ENCODE results near the gene MYBPH. TPM values are rescaled to one million over a fixed set of nuclear protein-coding genes. Genes with fewer than 3 reads are reported as not detected.

MYBPH gene
- total and polyA plus RNA-seq, 2 donors (not counting 3 experiments of a cell fraction or from before 2014, with no cell fraction given) = not detected

- BruUV-seq (replicated peaks) = no TSS peak
Measured at GRCh38 chr1:203211812-203212211, 36.2 kb upstream of the MYBPH start.

More at GRCh38 chr1:203211812-203212211, 36.2 kb upstream of the MYBPH start:
- H3K9me3 ChIP-seq (replicated peaks; ENCODE audit: control insufficient read depth, insufficient read depth, low read length) = no peaks in the 10 kb centered on the region
- H2AFZ ChIP-seq (ENCODE audit: low read depth, low read length) = no peak overlapping the region
- no peaks in the 10 kb centered on the region for H3K79me2 ChIP-seq (ENCODE audit: control insufficient read depth, insufficient read depth, low read length)
- TF ChIP-seq EZH2 (IDR thresholded peaks at IDR 0.05; ENCODE audit: borderline replicate concordance, low read depth, low read length, severe bottlenecking) (no peak), POLR2AphosphoS5 (IDR thresholded peaks at IDR 0.05; ENCODE audit: insufficient read depth, low read depth, low read length) (no peak), FOS (IDR thresholded peaks at IDR 0.05; ENCODE audit: borderline replicate concordance, insufficient read depth, low read length) (no peak), POLR2A (IDR thresholded peaks at IDR 0.05; ENCODE audit: low read depth, low read length) (no peak), JUN (IDR thresholded peaks at IDR 0.05; ENCODE audit: borderline replicate concordance, insufficient read depth, insufficient read length, low read depth) (no peak), GATA2 (IDR thresholded peaks at IDR 0.05; ENCODE audit: insufficient read depth, insufficient read length, low read depth, low read length) (no peak), MYC (IDR thresholded peaks at IDR 0.05; ENCODE audit: low read depth, low read length) (no peak), MAX (IDR thresholded peaks at IDR 0.05; ENCODE audit: insufficient read depth, insufficient read length) (no peak)
- TF ChIP-seq, protein P1, sequence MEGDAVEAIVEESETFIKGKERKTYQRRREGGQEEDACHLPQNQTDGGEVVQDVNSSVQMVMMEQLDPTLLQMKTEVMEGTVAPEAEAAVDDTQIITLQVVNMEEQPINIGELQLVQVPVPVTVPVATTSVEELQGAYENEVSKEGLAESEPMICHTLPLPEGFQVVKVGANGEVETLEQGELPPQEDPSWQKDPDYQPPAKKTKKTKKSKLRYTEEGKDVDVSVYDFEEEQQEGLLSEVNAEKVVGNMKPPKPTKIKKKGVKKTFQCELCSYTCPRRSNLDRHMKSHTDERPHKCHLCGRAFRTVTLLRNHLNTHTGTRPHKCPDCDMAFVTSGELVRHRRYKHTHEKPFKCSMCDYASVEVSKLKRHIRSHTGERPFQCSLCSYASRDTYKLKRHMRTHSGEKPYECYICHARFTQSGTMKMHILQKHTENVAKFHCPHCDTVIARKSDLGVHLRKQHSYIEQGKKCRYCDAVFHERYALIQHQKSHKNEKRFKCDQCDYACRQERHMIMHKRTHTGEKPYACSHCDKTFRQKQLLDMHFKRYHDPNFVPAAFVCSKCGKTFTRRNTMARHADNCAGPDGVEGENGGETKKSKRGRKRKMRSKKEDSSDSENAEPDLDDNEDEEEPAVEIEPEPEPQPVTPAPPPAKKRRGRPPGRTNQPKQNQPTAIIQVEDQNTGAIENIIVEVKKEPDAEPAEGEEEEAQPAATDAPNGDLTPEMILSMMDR (IDR thresholded peaks at IDR 0.05; ENCODE audit: extremely low read depth in 1 of 2, insufficient read depth in 1 of 2, low read depth in 1 of 2, low read length in 2 of 2) = no peak
- no peak overlapping the region for H3K4me2 ChIP-seq (ENCODE audit: insufficient read depth, low read length)
- no peaks in the 10 kb centered on the region for H3K4me1 ChIP-seq (ENCODE audit: control insufficient read depth, extremely low read depth, insufficient read depth, low read length)
- H3K4me3 ChIP-seq (replicated peaks in 1 of 3; ENCODE audit: insufficient read depth in 1 of 3, low read depth in 1 of 3, low read length in 3 of 3) = no peak overlapping the region
- CTCF ChIA-PET = interaction anchor here (3.4 to 8.7 kb wide), 2 partner anchors 94 to 170 kb away, joined by 16 to 363 read pairs; no protein-coding TSS in a partner anchor
- DNase-seq (ENCODE audit: low read depth, low spot score) = no peak
- H3K9ac ChIP-seq (replicated peaks; ENCODE audit: extremely low read depth, insufficient read depth, low read length) = no peak overlapping the region
- H4K20me1 ChIP-seq (replicated peaks; ENCODE audit: control insufficient read depth, extremely low read depth, insufficient read depth, low read length) = no peaks in the 10 kb centered on the region
- dilution Hi-C loops (cut with MboI; ENCODE audit: extremely low pct_ligation_motif_present, low sequenced_read_pairs) = no loop called here
- intact Hi-C loops (cut with micrococcal nuclease) = no loop called here
- no peaks in the 10 kb centered on the region for H3K9me1 ChIP-seq (replicated peaks; ENCODE audit: control insufficient read depth, extremely low read depth, insufficient read depth, low read length)
- no peak overlapping the region for H3K27ac ChIP-seq (ENCODE audit: insufficient read depth, low read depth, low read length)
- H3K27me3 ChIP-seq (ENCODE audit: control insufficient read depth in 2 of 2, insufficient read depth in 2 of 2, low read length in 2 of 2) = peaks cover 3 to 8% of the 10 kb centered on the region in 2 experiments
- no peaks in the 10 kb centered on the region for H3K36me3 ChIP-seq (ENCODE audit: control insufficient read depth in 2 of 2, extremely low read depth in 1 of 2, insufficient read depth in 2 of 2, low read length in 2 of 2)
- POLR2A ChIA-PET = no interaction called here
- no peak for FAIRE-seq

Measured in endothelial cell of umbilical vein (primary cell).